Endothelial cell of umbilical vein (primary cell): ENCODE data around the gene SERPINI1. TPM values are rescaled to one million over a fixed set of nuclear protein-coding genes. Genes with fewer than 3 reads are reported as not detected.

ENCODE experiments used
- BruUV-seq: library from RNA; stranded (reverse); fragments of 400-500 nt; replicated peaks from 2 replicates; lab custom pipeline; 2021; lab: Mats Ljungman, UMichigan
- CTCF ChIA-PET: fragments of 300-600, 350-600 bp; sonication (Branson Sonifier 250); formaldehyde crosslinking; loops from one replicate; lab custom pipeline; 2021; ENCODE audit warnings: antibody characterized with exemption, inconsistent platforms; lab: Charles Lee
- POLR2A ChIA-PET: fragments of 300-600, 350-600 bp; sonication (Branson Sonifier 250); formaldehyde crosslinking; loops from one replicate; lab custom pipeline; 2021; ENCODE audit warnings: antibody characterized with exemption, inconsistent platforms; lab: Charles Lee
- DNase-seq: peaks from one replicate; pipeline ENCODE4 v3.0.0-alpha.2; 2011; ENCODE audit warnings: low read depth, low spot score
- FAIRE-seq: peaks from 2 replicates; lab custom pipeline; 2011; peaks lifted over from hg19 to GRCh38; lab: Jason Lieb, UNC
- H2AFZ ChIP-seq: 2 replicates; pipeline ENCODE4 v1.6.0; 2012; ENCODE audit warnings: low read depth, low read length, control low read depth, inconsistent platforms
- H3K27ac ChIP-seq: 2 replicates; pipeline ENCODE4 v1.5.1; 2011; ENCODE audit warnings: low read depth, mild to moderate bottlenecking, control low read depth, low read length, moderate library complexity; ENCODE audit not compliant: insufficient read depth
- H3K27me3 ChIP-seq, 2 experiments: 2 replicates each; pipeline versions ENCODE4 v1.6.0 to v1.6.1; 2011; ENCODE audit warnings: low read length in 2 of 2, mixed read lengths in 1 of 2; ENCODE audit not compliant: control insufficient read depth in 2 of 2, insufficient read depth in 2 of 2
- H3K36me3 ChIP-seq, 2 experiments: 2 replicates in 1 of 2; 3 replicates in 1 of 2; pipeline ENCODE4 v1.5.1; 2011; ENCODE audit warnings: low read length in 2 of 2, mild to moderate bottlenecking in 1 of 2, moderate library complexity in 1 of 2; ENCODE audit not compliant: control insufficient read depth in 2 of 2, insufficient read depth in 2 of 2; ENCODE audit errors: extremely low read depth in 1 of 2
- H3K4me1 ChIP-seq: 3 replicates; pipeline ENCODE4 v1.5.1; 2011; ENCODE audit warnings: mild to moderate bottlenecking, low read length; ENCODE audit not compliant: control insufficient read depth, insufficient read depth; ENCODE audit errors: extremely low read depth
- H3K4me2 ChIP-seq: 2 replicates; pipeline ENCODE4 v1.6.1; 2011; ENCODE audit warnings: low read length, control low read depth, mixed read lengths; ENCODE audit not compliant: insufficient read depth
- H3K4me3 ChIP-seq, 3 experiments: fragments of 200-600 bp in 1 of 3; sonication (generic), shearing (Covaris generic) in 1 of 3; replicated peaks in 1 of 3; 2 replicates each; pipeline ENCODE4 v1.5.1; 2011 to 2016; ENCODE audit warnings: control low read depth in 3 of 3, low read length in 3 of 3, mild to moderate bottlenecking in 2 of 3, inconsistent platforms in 1 of 3, low read depth in 1 of 3, moderate library complexity in 1 of 3; ENCODE audit not compliant: insufficient read depth in 1 of 3
- H3K79me2 ChIP-seq: 2 replicates; pipeline ENCODE4 v1.6.0; 2012; ENCODE audit warnings: low read length, inconsistent platforms; ENCODE audit not compliant: control insufficient read depth, insufficient read depth
- H3K9ac ChIP-seq: replicated peaks from 2 replicates; pipeline ENCODE3; 2011; ENCODE audit warnings: low read length, control low read depth; ENCODE audit not compliant: insufficient read depth; ENCODE audit errors: extremely low read depth
- H3K9me1 ChIP-seq: replicated peaks from 3 replicates; pipeline ENCODE4 v1.6.0; 2011; ENCODE audit warnings: mild to moderate bottlenecking, low read length; ENCODE audit not compliant: control insufficient read depth, insufficient read depth; ENCODE audit errors: extremely low read depth
- H3K9me3 ChIP-seq: replicated peaks from 2 replicates; pipeline ENCODE4 v1.5.1; 2012; ENCODE audit warnings: low read length, inconsistent platforms; ENCODE audit not compliant: control insufficient read depth, insufficient read depth
- H4K20me1 ChIP-seq: replicated peaks from 2 replicates; pipeline ENCODE3; 2011; ENCODE audit warnings: mild to moderate bottlenecking, low read length; ENCODE audit not compliant: control insufficient read depth, insufficient read depth; ENCODE audit errors: extremely low read depth
- CTCF ChIP-seq, 2 donors: IDR thresholded peaks; 1 replicate in 1 of 2; 2 replicates in 1 of 2; pipeline ENCODE4 v1.5.1; 2011; ENCODE audit warnings: low read length in 2 of 2, mild to moderate bottlenecking in 2 of 2, moderate library complexity in 2 of 2, control low read depth in 1 of 2, inconsistent platforms in 1 of 2, low read depth in 1 of 2; ENCODE audit not compliant: insufficient read depth in 1 of 2; ENCODE audit errors: extremely low read depth in 1 of 2
- EZH2 ChIP-seq: IDR thresholded peaks from 2 replicates; pipeline ENCODE4 v1.6.1; 2012; ENCODE audit warnings: borderline replicate concordance, low read depth, mild to moderate bottlenecking, moderate library complexity, low read length, inconsistent platforms; ENCODE audit not compliant: severe bottlenecking
- FOS ChIP-seq: IDR thresholded peaks from 2 replicates; pipeline ENCODE4 v1.6.1; 2011; ENCODE audit warnings: mild to moderate bottlenecking, low read length, moderate library complexity, borderline replicate concordance; ENCODE audit not compliant: insufficient read depth
- GATA2 ChIP-seq: IDR thresholded peaks from 2 replicates; pipeline ENCODE4 v1.7.0; 2011; ENCODE audit warnings: low read depth, mild to moderate bottlenecking, moderate library complexity, mixed read lengths, low read length; ENCODE audit not compliant: insufficient read length, insufficient read depth
- JUN ChIP-seq: IDR thresholded peaks from 2 replicates; pipeline ENCODE4 v1.6.1; 2011; ENCODE audit warnings: borderline replicate concordance, low read depth; ENCODE audit not compliant: insufficient read length, insufficient read depth
- MAX ChIP-seq: IDR thresholded peaks from 2 replicates; pipeline ENCODE4 v1.6.1; 2011; ENCODE audit not compliant: insufficient read depth, insufficient read length
- MYC ChIP-seq: IDR thresholded peaks from one replicate; pipeline ENCODE4 v1.6.1; 2011; ENCODE audit warnings: mild to moderate bottlenecking, low read depth, low read length
- POLR2A ChIP-seq: IDR thresholded peaks from 2 replicates; pipeline ENCODE4 v1.6.1; 2012; ENCODE audit warnings: low read depth, mild to moderate bottlenecking, control low read depth, low read length
- POLR2AphosphoS5 ChIP-seq: IDR thresholded peaks from 2 replicates; pipeline ENCODE4 v1.6.1; 2012; ENCODE audit warnings: low read depth, mild to moderate bottlenecking, control low read depth, low read length, moderate library complexity; ENCODE audit not compliant: insufficient read depth
- dilution Hi-C: fragments of 300-500 bp; cut with MboI; formaldehyde crosslinking; loops from one replicate; pipeline ENCODE4 v1.15.0; 2019; ENCODE audit warnings: low sequenced_read_pairs; ENCODE audit not compliant: extremely low pct_ligation_motif_present
- intact Hi-C: fragments of 100-400 bp; cut with micrococcal nuclease; formaldehyde crosslinking; loops from one replicate; pipeline ENCODE4 v1.10.0; 2022
- polyA plus RNA-seq, 4 experiments: library from polyadenylated mRNA; depleted of rRNA in 3 of 4; stranded (reverse) in 3 of 4; unstranded in 1 of 4; fragments of >200 nt; gene quantifications; 2 replicates each; pipeline versions ENCODE4 v1.2.1 to v1.2.3, GENCODE V29; 2011 to 2012; ENCODE audit warnings: missing spikeins in 1 of 4
- total RNA-seq: library from RNA; stranded (reverse); gene quantifications from 2 replicates; pipeline ENCODE4 v1.2.3, GENCODE V29; 2021

The SERPINI1 gene
- total and polyA plus RNA-seq, 2 donors (not counting 3 experiments of a cell fraction or from before 2014, with no cell fraction given): 0.22 to 0.28 TPM

- H2AFZ ChIP-seq: no peak overlapping the region
- CTCF ChIA-PET: interaction anchor here (1.0 kb wide), 1 partner anchor 42 kb away, joined by 3 read pairs; no protein-coding TSS in a partner anchor
- H3K9me3 ChIP-seq: no peaks in the 10 kb centered on the region
- H3K4me2 ChIP-seq: no peak overlapping the region
- no peak overlapping the region for H3K9ac ChIP-seq
- H3K36me3 ChIP-seq: no peaks in the 10 kb centered on the region
- H3K4me1 ChIP-seq: no peaks in the 10 kb centered on the region
- POLR2A ChIA-PET: no interaction called here
- intact Hi-C loops (no loop called here), dilution Hi-C loops (no loop called here)
- H3K27me3 ChIP-seq: no peaks in the 10 kb centered on the region
- no peaks in the 10 kb centered on the region for H3K9me1 ChIP-seq
- no peaks in the 10 kb centered on the region for H3K79me2 ChIP-seq
- DNase-seq (no peak), FAIRE-seq (no peak)
- no peak for TF ChIP-seq FOS
- TF ChIP-seq MAX: no peak
- BruUV-seq: no TSS peak
- no peaks in the 10 kb centered on the region for H4K20me1 ChIP-seq
- no peak overlapping the region for H3K27ac ChIP-seq
- H3K4me3 ChIP-seq: no peak overlapping the region
These were observed 104.7 kb downstream of the SERPINI1 start for GRCh38 chr3:167840247-167840646.

GRCh38 chr3:167843481-167843880 is 108.0 kb downstream of the SERPINI1 start:
- ChIA-PET POLR2A (no interaction called here), CTCF (no interaction called here)
- H3K9me3 ChIP-seq: no peaks in the 10 kb centered on the region
- FAIRE-seq (no peak), DNase-seq (no peak)
- H2AFZ ChIP-seq: no peak overlapping the region
- no peaks in the 10 kb centered on the region for H4K20me1 ChIP-seq
- no peaks in the 10 kb centered on the region for H3K9me1 ChIP-seq
- H3K4me3 ChIP-seq: no peak overlapping the region
- H3K27me3 ChIP-seq: no peaks in the 10 kb centered on the region
- no peak overlapping the region for H3K4me2 ChIP-seq
- no peaks in the 10 kb centered on the region for H3K79me2 ChIP-seq
- no peaks in the 10 kb centered on the region for H3K36me3 ChIP-seq
- no peak overlapping the region for H3K9ac ChIP-seq
- BruUV-seq: no TSS peak
- no peak overlapping the region for H3K27ac ChIP-seq
- dilution Hi-C loops (no loop called here), intact Hi-C loops (no loop called here)
- H3K4me1 ChIP-seq: no peaks in the 10 kb centered on the region
- no peak for TF ChIP-seq FOS
- TF ChIP-seq GATA2: no peak
- no peak for TF ChIP-seq POLR2A
- TF ChIP-seq EZH2: no peak
- TF ChIP-seq MYC: no peak
- no peak for TF ChIP-seq MAX
- no peak for TF ChIP-seq JUN
- TF ChIP-seq POLR2AphosphoS5: no peak
- no peak for TF ChIP-seq CTCF (IDR thresholded peaks at IDR 0.05; ENCODE audit: extremely low read depth in 1 of 2, insufficient read depth in 1 of 2, low read depth in 1 of 2, low read length in 2 of 2)
